GM12801 (cell line): Measurements from ENCODE around the gene OR5K2.

Experiments
- CTCF ChIP-seq: IDR thresholded peaks from one replicate; pipeline ENCODE4 v1.5.1; 2011; ENCODE audit warnings: control low read depth; ENCODE audit not compliant: insufficient read length; ENCODE audit errors: extremely low read depth

OR5K2 gene

GRCh38 chr3:98522544-98523281, 25.2 kb downstream of the OR5K2 start, which contains the start of gene CLDND1:
Gene CLDND1 (minus strand): TSS chr3:98522902. CDS start chr3:98521424, 1,478 bp downstream.
- no peak for TF ChIP-seq CTCF

- no peak for TF ChIP-seq CTCF
Measured at GRCh38 chr3:98525494-98525893, 28.0 kb downstream of the OR5K2 start.

GRCh38 chr3:98528474-98529346, 31.2 kb downstream of the OR5K2 start:
- no peak for TF ChIP-seq CTCF

- TF ChIP-seq CTCF: no peak
Measured at GRCh38 chr3:98529856-98530459, 32.5 kb downstream of the OR5K2 start.

- no peak for TF ChIP-seq CTCF
Measured at GRCh38 chr3:98530676-98531075, 33.2 kb downstream of the OR5K2 start.

GRCh38 chr3:98531622-98532274, 34.3 kb downstream of the OR5K2 start, which contains the start of gene GPR15:
Gene GPR15 (plus strand): TSS chr3:98531978. CDS start chr3:98532034, 56 bp downstream.
- no peak for TF ChIP-seq CTCF

GRCh38 chr3:98532275-98532637, 34.8 kb downstream of the OR5K2 start:
- TF ChIP-seq CTCF: no peak
